HEK293 (cell line): ENCODE results near the gene GPR22.

ENCODE experiments used
- CTCF ChIA-PET: fragments of 350-600 bp; formaldehyde crosslinking; extraction: SDS; loops from one replicate; lab custom pipeline; 2021; ENCODE audit warnings: antibody characterized with exemption; lab: Yijun Ruan, JAX
- POLR2A ChIA-PET: fragments of 300-600 bp; formaldehyde crosslinking; extraction: SDS; loops from one replicate; lab custom pipeline; 2020; ENCODE audit warnings: antibody characterized with exemption, inconsistent platforms; lab: Yijun Ruan, JAX
- H3K27ac ChIP-seq: fragments of 200-500 bp; sonication (Bioruptor generic); 2 replicates; pipeline ENCODE4 v1.5.1; 2014; ENCODE audit warnings: low read depth, low read length, control low read depth, inconsistent platforms; ENCODE audit errors: extremely low read depth
- H3K36me3 ChIP-seq, 2 experiments: fragments of 200-500 bp in 1 of 2; sonication (Bioruptor generic) in 1 of 2; 1 replicate in 1 of 2; 2 replicates in 1 of 2; pipeline ENCODE4 v1.5.1; 2014 to 2017; ENCODE audit warnings: inconsistent platforms in 2 of 2, low read length in 2 of 2; ENCODE audit not compliant: control insufficient read depth in 2 of 2, insufficient read depth in 1 of 2
- H3K4me1 ChIP-seq: fragments of 200-500 bp; sonication (Bioruptor generic); 2 replicates; pipeline ENCODE4 v1.5.1; 2014; ENCODE audit warnings: mild to moderate bottlenecking, low read length, inconsistent platforms; ENCODE audit not compliant: control insufficient read depth, insufficient read depth
- H3K4me3 ChIP-seq: 2 replicates; pipeline ENCODE4 v1.5.1; 2011; ENCODE audit warnings: low read depth, mild to moderate bottlenecking, control low read depth, low read length, moderate library complexity
- H3K9me3 ChIP-seq: fragments of 200-500 bp; sonication (Bioruptor generic); 2 replicates; pipeline ENCODE4 v1.5.1; 2014; ENCODE audit warnings: low read depth, low read length, inconsistent platforms; ENCODE audit not compliant: control insufficient read depth, insufficient read depth
- BCL11A ChIP-seq: fragments of 450-650 bp; formaldehyde crosslinking; IDR thresholded peaks from 2 replicates; pipeline ENCODE4 v1.5.1; 2016; ENCODE audit warnings: low read depth, missing biosample characterization, missing genetic modification characterization
- ELK4 ChIP-seq: IDR thresholded peaks from 2 replicates; pipeline ENCODE4 v1.6.1; 2011; ENCODE audit warnings: mild to moderate bottlenecking, low read depth, low read length, borderline replicate concordance
- KLF9 ChIP-seq: fragments of 450-650 bp; formaldehyde crosslinking; IDR thresholded peaks from 2 replicates; pipeline ENCODE4 v1.5.1; 2016; ENCODE audit warnings: missing biosample characterization, missing genetic modification characterization, low read depth
- REPIN1 ChIP-seq: fragments of 450-650 bp; formaldehyde crosslinking; IDR thresholded peaks from 2 replicates; pipeline ENCODE4 v1.5.1; 2017; ENCODE audit warnings: missing biosample characterization, missing genetic modification characterization, low read depth
- SP2 ChIP-seq: fragments of 450-650 bp; formaldehyde crosslinking; IDR thresholded peaks from 2 replicates; pipeline ENCODE4 v1.5.1; 2016; ENCODE audit warnings: missing biosample characterization, missing genetic modification characterization
- ZFHX2 ChIP-seq: fragments of 450-650 bp; formaldehyde crosslinking; conservative IDR thresholded peaks from 2 replicates; pipeline ENCODE4 v1.5.1; 2016; ENCODE audit warnings: missing biosample characterization, missing genetic modification characterization
- ZIC2 ChIP-seq: fragments of 450-650 bp; formaldehyde crosslinking; IDR thresholded peaks from 2 replicates; pipeline ENCODE4 v1.5.1; 2016; ENCODE audit warnings: missing biosample characterization, missing genetic modification characterization
- ZNF138 ChIP-seq: fragments of 450-650 bp; formaldehyde crosslinking; IDR thresholded peaks from 2 replicates; pipeline ENCODE4 v1.5.1; 2016; ENCODE audit warnings: missing biosample characterization, missing genetic modification characterization, borderline replicate concordance
- ZNF223 ChIP-seq: fragments of 450-650 bp; formaldehyde crosslinking; IDR thresholded peaks from 2 replicates; pipeline ENCODE4 v1.5.1; 2016; ENCODE audit warnings: missing biosample characterization, missing genetic modification characterization
- ZNF416 ChIP-seq: fragments of 450-650 bp; formaldehyde crosslinking; IDR thresholded peaks from 2 replicates; pipeline ENCODE4 v1.5.1; 2016; ENCODE audit warnings: missing biosample characterization, missing genetic modification characterization
- ZNF561 ChIP-seq: fragments of 450-650 bp; IDR thresholded peaks from 2 replicates; pipeline ENCODE4 v1.5.1; 2018; ENCODE audit warnings: missing biosample characterization, missing genetic modification characterization, borderline replicate concordance
- ZNF580 ChIP-seq: fragments of 450-650 bp; formaldehyde crosslinking; IDR thresholded peaks from 2 replicates; pipeline ENCODE4 v1.5.1; 2016; ENCODE audit warnings: missing biosample characterization, missing genetic modification characterization
- ZNF830 ChIP-seq: fragments of 450-650 bp; IDR thresholded peaks from 2 replicates; pipeline ENCODE4 v1.5.0; 2018; ENCODE audit warnings: missing biosample characterization, missing genetic modification characterization, low read depth, mild to moderate bottlenecking, moderate library complexity
- ZSCAN16 ChIP-seq: fragments of 450-650 bp; formaldehyde crosslinking; IDR thresholded peaks from 2 replicates; pipeline ENCODE4 v1.5.1; 2016; ENCODE audit warnings: missing biosample characterization, missing genetic modification characterization
- ZXDB ChIP-seq: fragments of 450-650 bp; formaldehyde crosslinking; IDR thresholded peaks from 2 replicates; pipeline ENCODE4 v1.5.1; 2016; ENCODE audit warnings: missing biosample characterization, missing genetic modification characterization
- TF ChIP-seq, protein P1 (sequence below): fragments of 450-650 bp; formaldehyde crosslinking; IDR thresholded peaks from 2 replicates; pipeline ENCODE4 v1.5.1; 2016; ENCODE audit warnings: missing biosample characterization, missing genetic modification characterization
- TF ChIP-seq, protein P2 (sequence below): fragments of 450-650 bp; formaldehyde crosslinking; IDR thresholded peaks from 2 replicates; pipeline ENCODE4 v1.5.1; 2017; ENCODE audit warnings: missing biosample characterization, missing genetic modification characterization
- TF ChIP-seq, protein P3 (sequence below): fragments of 450-650 bp; formaldehyde crosslinking; IDR thresholded peaks from 2 replicates; pipeline ENCODE4 v1.5.1; 2016; ENCODE audit warnings: missing biosample characterization, missing genetic modification characterization, borderline replicate concordance
- TF ChIP-seq, protein P4 (sequence below): fragments of 450-650 bp; formaldehyde crosslinking; IDR thresholded peaks from 2 replicates; pipeline ENCODE4 v1.5.1; 2016; ENCODE audit warnings: missing biosample characterization, missing genetic modification characterization, low read depth

GPR22 gene

GRCh38 chr7:107450970-107451369 lies 18.9 kb upstream of the GPR22 start:
- TF ChIP-seq, protein P1, sequence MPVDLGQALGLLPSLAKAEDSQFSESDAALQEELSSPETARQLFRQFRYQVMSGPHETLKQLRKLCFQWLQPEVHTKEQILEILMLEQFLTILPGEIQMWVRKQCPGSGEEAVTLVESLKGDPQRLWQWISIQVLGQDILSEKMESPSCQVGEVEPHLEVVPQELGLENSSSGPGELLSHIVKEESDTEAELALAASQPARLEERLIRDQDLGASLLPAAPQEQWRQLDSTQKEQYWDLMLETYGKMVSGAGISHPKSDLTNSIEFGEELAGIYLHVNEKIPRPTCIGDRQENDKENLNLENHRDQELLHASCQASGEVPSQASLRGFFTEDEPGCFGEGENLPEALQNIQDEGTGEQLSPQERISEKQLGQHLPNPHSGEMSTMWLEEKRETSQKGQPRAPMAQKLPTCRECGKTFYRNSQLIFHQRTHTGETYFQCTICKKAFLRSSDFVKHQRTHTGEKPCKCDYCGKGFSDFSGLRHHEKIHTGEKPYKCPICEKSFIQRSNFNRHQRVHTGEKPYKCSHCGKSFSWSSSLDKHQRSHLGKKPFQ = no peak
- TF ChIP-seq, protein P2, sequence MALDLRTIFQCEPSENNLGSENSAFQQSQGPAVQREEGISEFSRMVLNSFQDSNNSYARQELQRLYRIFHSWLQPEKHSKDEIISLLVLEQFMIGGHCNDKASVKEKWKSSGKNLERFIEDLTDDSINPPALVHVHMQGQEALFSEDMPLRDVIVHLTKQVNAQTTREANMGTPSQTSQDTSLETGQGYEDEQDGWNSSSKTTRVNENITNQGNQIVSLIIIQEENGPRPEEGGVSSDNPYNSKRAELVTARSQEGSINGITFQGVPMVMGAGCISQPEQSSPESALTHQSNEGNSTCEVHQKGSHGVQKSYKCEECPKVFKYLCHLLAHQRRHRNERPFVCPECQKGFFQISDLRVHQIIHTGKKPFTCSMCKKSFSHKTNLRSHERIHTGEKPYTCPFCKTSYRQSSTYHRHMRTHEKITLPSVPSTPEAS (tag by site-specific recombination) = no peak
- no peak for TF ChIP-seq ZNF830 (tag by site-specific recombination)
- TF ChIP-seq BCL11A (tag by site-specific recombination) = no peak
- no peak for TF ChIP-seq ZSCAN16
- no peak for TF ChIP-seq ZNF580
- no peak for TF ChIP-seq ZFHX2 (tag by site-specific recombination)
- no peak for TF ChIP-seq ZNF416 (tag by site-specific recombination)
- TF ChIP-seq ZIC2 = no peak
- no peak for TF ChIP-seq KLF9 (tag by site-specific recombination)
- TF ChIP-seq ZNF223 (tag by site-specific recombination) = no peak
- TF ChIP-seq ZNF561 (tag by site-specific recombination) = no peak
- TF ChIP-seq REPIN1 (tag by site-specific recombination) = no peak
- no peak for TF ChIP-seq SP2 (tag by site-specific recombination)
- no peak for TF ChIP-seq ELK4
- TF ChIP-seq ZNF138 (tag by site-specific recombination) = no peak
- no peak for TF ChIP-seq ZXDB
- TF ChIP-seq, protein P3, sequence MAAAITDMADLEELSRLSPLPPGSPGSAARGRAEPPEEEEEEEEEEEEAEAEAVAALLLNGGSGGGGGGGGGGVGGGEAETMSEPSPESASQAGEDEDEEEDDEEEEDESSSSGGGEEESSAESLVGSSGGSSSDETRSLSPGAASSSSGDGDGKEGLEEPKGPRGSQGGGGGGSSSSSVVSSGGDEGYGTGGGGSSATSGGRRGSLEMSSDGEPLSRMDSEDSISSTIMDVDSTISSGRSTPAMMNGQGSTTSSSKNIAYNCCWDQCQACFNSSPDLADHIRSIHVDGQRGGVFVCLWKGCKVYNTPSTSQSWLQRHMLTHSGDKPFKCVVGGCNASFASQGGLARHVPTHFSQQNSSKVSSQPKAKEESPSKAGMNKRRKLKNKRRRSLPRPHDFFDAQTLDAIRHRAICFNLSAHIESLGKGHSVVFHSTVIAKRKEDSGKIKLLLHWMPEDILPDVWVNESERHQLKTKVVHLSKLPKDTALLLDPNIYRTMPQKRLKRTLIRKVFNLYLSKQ (tag by site-specific recombination) = no peak
- TF ChIP-seq, protein P4, sequence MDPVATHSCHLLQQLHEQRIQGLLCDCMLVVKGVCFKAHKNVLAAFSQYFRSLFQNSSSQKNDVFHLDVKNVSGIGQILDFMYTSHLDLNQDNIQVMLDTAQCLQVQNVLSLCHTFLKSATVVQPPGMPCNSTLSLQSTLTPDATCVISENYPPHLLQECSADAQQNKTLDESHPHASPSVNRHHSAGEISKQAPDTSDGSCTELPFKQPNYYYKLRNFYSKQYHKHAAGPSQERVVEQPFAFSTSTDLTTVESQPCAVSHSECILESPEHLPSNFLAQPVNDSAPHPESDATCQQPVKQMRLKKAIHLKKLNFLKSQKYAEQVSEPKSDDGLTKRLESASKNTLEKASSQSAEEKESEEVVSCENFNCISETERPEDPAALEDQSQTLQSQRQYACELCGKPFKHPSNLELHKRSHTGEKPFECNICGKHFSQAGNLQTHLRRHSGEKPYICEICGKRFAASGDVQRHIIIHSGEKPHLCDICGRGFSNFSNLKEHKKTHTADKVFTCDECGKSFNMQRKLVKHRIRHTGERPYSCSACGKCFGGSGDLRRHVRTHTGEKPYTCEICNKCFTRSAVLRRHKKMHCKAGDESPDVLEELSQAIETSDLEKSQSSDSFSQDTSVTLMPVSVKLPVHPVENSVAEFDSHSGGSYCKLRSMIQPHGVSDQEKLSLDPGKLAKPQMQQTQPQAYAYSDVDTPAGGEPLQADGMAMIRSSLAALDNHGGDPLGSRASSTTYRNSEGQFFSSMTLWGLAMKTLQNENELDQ (tag by site-specific recombination) = no peak
- CTCF ChIA-PET = interaction anchor here (0.6 kb wide), 1 partner anchor 1395 kb away, joined by 3 read pairs; no protein-coding TSS in a partner anchor
- Histone ChIP-seq H3K36me3 (no peaks in the 10 kb centered on the region), H3K27ac (no peak overlapping the region), H3K9me3 (no peaks in the 10 kb centered on the region), H3K4me1 (no peaks in the 10 kb centered on the region), H3K4me3 (no peak overlapping the region)
- POLR2A ChIA-PET = no interaction called here
